ENCODE data around the gene TNNT1. TPM values are rescaled to one million over a fixed set of nuclear protein-coding genes. Genes with fewer than 3 reads are reported as not detected.
"Not testable (repeated sequence)": the region's sequence is repeated elsewhere in the genome, so short reads cannot be mapped to it uniquely, and the experiment has no call there.

Gene TNNT1
- total RNA-seq, 1 donor from 2014 or later: 1.9 TPM

DNA sequence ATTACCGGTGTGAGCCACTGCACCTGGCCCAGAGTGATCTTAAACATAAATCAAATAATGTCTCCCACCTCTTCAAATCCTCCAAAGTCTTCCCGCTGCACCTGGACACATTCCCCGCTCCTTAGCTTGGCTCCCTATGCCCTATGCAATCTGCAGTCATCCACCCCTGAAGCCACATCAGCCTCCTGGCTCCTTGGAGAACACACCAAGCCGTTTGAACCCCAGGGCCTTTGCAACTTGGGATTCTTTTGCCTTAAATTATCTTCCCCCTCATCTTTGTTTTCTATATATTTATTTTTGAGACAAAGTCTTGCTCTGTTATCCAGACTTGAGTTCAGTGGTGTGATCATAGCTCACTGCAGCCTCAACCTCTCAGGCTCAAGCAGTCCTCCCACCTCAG is 20.1 kb upstream of the TNNT1 start:
- DNase-seq (ENCODE audit: low read depth): no peak

DNA sequence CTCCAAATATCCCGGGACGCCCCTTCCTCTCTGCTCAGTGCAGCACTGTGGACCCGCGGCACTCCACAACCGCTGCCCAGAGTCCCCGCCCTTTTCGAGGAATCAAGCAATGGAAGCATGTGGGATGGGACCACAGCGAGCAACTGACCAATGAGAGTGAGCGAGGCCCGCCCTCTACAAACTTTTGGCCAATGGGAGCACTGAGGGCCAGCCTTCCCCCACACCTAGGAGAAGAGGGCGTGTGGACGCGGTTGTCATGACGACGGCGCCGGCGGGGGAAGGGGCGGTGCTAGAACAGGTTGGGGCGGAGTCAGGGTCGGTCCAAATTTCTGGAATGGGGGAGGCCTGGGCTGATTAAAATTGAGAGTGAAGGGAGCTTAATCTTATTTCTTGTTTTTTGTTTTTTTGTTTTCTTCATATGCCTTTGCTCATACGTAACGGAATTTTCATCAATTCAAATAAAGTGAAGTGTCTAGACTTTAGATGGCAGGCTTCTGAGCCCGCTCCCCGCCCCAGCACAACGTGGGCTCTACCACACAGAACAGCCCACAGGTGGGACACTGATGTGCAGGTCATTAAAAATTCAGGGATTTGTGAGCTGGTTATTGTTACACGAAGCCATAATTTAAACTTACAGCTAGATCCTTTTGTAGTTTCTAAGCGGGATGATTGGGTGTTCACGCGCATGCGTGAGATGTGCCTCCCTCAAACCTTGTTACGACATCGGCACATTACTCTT is 17.7 kb upstream of the TNNT1 start, which contains the start of gene DNAAF3:
Gene DNAAF3, minus strand, starts transcription at position 84 of the 739 bp plus-strand sequence. CDS start 200 bp downstream, outside the sequence.
- DNase-seq (ENCODE audit: low read depth): peak; percentile 95

DNA sequence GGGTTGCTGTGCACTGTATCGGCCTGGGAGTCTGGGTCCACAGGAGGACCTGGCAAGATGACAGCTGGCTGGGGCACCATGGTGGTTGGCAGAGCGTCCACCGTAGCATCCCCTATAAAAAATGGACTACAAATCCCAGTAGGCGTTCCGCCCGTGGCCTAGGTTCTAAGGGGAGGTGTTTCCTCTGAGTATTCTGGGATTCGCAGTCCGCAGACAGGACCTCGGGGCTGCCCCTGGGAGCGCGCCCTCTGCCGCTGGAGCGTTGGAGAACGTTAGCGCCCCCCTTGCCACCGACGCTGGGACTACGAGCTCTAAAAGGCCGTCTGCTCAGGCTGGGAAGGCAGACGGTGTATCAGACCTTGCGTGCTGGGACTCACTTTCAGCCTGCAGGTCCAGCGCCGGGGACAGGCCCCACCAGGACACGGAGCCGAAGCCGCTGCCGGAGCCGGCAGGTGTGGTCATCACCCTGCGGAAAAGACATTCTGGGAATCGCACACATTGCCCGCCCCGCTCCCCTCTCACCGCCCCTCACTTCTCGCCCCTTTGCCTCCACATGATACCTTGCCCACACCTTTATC is 17.0 kb upstream of the TNNT1 start:
- peak; percentile 74 for DNase-seq (ENCODE audit: low read depth)

DNA sequence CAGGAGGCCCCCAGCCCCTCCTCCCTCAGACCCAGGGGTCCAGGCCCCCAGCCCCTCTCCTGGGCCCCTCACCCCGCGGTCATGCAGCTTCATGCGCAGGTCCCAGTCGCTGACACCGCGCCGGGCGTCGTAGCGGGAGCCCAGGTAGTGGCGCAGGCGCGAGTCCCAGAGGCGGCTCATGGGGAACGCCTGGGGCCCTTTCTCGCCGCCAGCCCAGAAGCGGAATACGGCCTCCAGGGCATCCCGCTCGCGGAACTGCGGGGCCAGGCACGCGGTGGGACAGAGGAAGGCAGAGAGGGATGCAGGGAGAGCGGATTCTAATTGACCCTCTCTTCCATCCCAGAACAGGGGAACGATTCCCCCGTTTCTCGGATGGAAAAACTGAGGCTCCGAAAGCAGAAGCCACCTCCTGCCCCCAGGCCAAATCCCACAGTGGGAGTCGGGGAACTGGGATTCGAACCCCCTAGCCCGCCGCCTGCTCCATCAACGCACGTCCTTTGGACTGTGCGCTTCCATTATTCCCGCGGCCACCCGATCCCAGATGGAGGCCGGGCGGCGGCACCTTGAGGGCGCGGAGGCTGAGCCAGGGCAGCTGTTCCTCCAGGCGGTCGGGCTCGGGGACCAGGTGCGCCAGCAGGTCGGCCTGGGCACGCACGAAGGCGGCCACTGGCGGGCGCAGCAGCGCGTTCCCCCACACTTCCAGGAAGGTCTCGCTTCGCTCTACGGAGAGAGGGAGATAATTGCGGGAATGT is 12.7 kb upstream of the TNNT1 start:
- DNase-seq (ENCODE audit: low read depth): no peak

DNA sequence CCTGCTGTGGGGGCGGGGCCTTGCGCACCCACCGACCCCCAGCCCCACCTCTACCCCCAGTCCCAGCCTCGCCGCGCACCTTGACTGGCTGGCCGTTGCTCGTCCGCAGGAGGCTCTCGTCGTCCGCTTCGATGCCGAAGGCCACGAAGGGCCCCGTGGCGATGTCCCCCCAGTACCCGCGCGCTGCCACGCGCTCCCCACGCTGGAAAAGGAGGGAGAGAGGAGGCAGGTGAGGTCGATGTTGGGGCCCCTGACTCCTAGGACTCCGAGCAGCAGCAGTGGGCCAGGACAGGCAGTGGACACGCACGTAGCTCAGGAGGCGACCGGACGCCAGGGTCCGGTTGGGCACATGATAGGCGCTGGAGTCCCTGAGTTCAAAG is 12.0 kb upstream of the TNNT1 start:
- DNase-seq (ENCODE audit: low read depth): no peak

DNA sequence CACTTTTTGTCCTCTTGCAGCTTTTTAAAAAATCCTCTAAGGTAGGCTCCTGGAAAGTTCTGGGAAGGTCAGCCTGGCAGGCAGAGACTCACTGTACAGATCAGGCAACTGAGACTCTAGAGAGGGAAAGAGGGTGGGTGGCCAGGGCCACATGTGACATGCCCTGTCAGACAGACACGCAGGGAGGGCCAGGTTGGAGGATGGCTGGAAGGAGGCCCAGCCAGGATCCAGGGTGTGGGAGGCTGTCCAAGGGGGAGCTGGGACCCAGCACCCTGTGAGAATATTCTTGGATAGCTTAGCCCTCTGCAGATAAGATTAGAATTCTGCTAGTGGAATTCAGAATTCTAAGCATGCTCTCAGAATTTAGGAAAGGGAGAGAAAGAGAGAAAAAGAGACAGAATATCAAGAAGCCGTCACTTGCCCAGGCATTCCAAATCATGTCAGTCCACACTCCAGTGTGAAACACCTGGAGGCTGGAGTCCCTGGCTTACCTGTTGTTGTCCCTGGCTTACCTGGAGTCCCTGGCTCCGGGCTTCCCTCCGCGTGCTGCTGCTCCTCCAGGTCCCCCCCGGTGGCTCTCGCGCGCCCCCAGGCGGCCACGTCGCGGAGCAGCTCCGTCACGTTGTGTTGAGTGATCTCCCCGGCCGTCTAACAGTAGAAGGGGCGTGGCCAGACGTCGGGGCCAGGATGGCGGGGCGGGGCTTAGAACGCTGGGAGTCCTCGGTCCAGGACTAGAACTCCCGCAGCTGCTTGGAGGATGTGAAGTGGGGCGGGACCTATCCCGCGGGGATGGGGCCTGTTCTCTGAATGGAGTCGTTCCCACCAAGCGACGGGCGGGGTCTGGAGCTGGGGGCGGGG is 11.4 kb upstream of the TNNT1 start:
- peak; percentile 48 for DNase-seq (ENCODE audit: low read depth)

DNA sequence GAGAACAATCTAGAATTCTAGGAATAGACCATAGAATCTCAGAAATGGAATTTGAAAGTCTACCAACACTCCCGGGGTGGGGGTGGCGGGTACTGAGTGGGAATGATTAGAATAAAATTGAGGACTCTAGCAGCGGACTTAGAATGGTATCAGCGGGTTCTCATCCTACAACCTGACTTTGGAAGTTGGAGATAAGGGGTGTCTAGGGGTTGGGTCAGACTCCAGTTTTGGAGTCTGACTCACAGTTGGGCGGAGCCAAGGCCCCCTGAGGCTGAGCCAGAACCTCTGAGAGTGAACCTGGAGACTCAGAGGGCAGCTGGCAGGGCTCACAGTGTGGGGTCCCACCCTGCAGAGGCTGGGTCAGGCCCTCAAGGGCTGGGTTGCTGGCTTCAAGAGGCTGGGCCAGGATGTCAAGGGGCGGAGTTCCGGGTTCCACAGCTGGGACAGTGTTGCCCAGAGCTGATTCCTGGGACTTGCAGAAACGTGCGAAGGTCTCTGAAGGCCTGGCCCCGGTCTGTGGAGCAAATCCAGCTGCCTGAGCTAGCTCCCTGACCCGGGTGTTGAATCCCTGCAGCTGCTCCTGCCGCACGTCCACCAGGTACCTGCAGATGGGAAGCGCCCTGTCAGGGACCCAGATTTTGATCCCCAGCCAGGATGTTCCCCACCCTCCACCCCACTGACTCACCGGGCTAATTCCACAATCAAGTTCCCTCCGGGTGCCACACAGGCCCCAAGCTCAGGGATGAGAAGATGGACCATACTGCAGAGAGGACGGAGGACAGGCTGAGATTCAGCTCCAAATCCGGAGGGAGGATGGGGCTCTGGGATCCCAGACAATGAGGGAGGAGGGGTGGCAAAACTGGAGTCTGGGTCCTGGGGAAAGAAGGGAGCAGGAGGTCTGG is 10.1 kb upstream of the TNNT1 start:
- DNase-seq (ENCODE audit: low read depth): no peak

DNA sequence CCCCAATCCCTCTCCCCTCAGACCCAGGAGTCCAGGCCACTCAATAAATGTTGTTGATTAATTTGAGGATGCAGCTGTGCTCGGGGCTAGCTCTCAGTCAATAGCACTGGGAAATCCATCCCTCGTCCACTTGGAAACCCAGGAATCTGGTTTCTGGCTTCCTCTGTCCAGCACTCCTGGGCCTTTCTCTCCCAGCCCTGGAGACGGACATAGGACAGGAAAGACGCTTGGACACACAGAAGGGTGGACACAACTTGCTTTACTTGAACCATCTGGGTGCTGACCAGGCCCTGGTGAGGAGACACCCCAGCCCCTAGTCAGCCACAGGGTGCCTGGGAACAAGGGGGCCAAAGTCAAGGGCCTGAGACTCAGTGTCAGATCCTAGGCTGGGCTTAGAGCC is 9.4 kb upstream of the TNNT1 start:
- DNase-seq (ENCODE audit: low read depth): no peak

DNA sequence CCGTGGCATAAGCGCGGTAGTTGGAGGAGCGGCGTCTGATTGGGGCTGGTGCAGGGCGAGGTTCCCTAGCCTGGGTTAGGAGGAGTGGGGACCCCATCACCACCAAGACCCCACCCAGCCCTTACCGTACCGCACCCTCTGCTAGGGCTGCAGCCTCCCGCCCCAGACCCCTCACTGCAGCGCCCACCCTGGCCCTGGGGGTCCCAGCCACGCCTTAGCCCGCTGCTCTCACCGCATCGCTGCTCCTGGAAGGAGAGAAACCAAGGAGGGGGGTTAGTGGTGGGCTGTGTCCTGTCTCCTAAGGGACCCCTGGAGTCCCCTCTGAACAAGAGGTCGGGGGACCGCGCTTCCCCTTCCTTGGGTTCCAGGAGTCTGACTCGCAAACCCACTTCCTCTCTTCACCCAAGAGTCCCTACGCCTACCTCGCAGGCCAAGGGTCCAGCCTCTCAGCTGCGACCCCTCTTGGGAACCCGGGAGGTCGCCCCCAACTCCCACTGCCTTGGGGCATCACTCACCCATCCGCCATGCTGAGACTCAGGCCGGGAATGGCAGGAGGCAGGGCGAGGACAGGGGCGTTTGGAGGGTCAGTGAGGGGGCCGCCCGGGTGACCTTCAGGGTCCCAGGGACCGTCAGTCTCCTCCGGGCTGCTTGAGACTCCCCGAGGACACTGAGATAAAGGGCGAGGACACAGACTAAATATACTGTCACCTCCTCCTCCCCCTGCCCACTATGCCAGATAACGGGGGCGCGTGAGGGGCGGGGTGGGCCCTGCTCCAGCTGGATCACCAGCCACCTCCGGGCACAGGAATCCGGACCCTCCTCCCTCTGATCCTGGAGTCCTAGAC is 8.3 kb upstream of the TNNT1 start, which contains the start of gene TNNI3:
Gene TNNI3, minus strand, starts transcription at position 669 of the 845 bp plus-strand sequence. Its CDS starts 143 bp downstream, at position 526.
- DNase-seq (ENCODE audit: low read depth): no peak

DNA sequence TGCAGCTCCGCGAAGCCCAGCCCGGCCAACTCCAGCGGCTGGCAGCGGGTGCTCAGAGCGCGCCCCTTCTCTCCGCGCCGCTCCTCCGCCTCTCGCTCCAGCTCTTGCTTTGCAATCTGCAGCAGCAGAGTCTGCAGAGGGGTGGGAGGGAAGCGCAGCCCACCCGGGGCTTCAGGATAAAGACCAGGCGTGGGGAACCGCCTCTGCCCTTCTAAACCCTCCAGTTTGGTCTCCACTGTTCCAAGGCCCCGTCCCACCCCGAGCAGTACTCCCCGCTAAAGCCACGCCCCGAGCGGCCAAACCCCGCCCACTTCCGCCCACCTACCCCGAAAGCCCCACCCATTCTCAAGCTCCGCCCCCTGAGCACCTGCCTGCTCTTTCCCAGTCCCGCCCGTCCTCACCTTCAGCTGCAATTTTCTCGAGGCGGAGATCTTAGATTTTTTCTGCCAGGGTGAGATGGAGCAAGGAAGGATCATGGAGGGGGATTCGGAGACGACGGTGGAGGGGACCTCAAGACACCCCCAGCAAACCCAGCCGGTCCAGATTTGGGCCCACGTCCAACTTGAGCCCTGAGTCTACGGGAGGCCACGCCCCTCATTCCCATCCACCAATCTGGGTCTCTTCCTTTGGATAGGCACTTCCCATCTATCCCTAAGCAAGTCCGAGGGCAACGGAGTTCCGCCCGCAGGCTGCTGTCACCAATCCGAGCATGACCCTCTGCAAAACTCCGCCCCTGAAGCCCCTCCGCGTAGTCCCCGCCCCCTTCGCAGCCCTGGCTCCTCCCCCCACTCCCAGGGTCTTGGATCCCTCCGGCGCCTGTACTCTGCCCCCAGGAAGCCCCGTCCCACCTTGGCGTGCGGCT is 7.4 kb upstream of the TNNT1 start:
- peak; percentile 14 for DNase-seq (ENCODE audit: low read depth)

DNA sequence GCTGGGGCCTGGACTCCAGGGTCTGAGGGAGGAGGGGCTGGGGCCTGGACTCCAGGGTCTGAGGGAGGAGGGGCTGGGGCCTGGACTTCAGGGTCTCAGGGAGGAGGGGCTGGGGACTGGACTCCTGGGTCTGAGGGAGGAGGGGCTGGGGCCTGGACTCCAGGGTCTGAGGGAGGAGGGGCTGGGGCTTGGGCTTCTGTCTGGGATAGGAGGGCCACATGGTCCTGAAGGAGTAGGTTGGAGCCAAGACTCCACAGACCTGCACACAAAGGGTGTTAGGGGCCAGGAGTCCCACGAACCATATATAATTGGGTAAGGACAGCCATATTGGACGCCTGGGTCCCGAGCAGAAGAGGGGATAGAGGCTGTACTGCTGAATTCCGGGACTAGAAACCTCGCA is 6.8 kb upstream of the TNNT1 start:
- not testable (repeated sequence) for DNase-seq (ENCODE audit: low read depth)

DNA sequence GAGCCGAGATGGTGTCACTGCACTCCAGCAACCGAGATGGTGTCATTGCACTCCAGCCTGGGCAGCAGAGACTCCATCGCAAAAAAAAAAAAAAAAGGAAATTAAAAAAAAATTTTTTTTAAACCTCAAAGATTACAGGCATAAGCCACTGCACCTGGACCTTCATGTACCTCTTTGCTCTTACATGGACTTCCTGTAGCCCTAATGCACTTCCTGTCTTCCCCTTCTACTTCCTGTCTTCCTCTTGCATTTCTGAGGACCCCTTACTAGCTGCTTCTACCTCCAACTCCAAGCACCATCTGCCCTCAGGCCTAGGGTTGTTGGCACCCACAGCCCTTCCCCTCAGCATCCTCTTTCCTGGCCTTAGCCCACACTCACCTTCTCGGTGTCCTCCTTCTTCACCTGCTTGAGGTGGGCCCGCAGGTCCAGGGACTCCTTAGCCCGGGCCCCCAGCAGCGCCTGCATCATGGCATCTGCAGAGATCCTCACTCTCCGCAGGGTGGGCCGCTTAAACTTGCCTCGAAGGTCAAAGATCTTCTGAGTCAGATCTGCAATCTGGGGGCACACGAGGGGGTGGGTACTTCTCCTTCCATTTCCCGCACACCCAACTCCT is 4.8 kb upstream of the TNNT1 start:
- DNase-seq (ENCODE audit: low read depth): no peak

DNA sequence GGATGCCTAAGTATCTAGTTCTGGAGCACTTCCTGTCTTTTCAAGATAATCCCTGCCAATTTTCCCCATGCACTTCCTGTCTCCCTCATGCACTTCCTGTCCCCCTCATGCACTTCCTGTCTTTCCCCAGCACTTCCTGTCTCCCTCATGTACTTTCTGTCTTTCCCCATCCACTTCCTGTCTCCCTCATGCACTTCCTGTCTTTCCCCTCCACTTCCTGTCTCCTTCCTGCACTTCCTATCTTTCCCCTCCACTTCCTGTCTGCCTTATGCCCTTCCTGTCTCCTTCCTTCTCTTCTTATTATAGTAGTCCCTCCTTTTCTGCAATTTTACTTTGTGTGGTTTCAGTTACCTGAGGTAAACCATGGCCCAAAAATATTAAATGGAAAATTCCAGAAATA is 3.0 kb upstream of the TNNT1 start:
- no peak for DNase-seq (ENCODE audit: low read depth)

DNA sequence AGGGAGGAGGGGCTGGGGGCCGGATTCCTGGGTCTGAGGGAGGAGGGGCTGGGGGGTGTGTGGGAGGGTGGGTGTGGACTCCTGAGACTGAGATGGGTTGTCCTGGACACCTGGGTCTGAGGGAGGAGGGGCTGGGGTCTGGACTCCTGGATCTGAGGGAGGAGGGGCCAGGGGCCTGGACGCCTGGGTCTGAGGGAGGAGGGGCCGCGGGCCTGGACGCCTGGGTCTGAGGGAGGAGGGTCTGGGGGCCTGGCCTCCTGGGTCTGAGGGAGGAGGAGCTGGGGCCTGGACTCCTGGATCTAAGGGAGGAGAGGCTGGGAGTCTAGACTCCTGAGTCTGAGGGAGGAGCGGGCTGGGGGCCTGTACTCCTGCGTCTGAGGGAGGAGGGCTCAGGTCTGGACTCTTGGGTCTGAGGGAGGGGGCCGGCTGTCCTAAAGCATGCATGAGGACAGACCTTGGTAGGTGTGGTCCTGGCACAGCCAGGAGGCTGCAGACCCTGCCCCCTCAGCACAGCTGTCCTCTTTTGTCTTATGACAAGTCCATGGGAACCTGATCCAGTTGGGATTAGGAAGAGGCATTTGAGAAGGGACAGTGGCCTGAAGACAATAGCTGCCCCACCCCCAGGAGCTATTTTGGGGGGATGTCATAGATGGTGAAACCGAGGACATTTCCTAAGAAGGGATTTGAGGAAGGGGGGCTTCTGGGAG is 1.3 kb downstream of the TNNT1 start:
- no peak for DNase-seq (ENCODE audit: low read depth)

DNA sequence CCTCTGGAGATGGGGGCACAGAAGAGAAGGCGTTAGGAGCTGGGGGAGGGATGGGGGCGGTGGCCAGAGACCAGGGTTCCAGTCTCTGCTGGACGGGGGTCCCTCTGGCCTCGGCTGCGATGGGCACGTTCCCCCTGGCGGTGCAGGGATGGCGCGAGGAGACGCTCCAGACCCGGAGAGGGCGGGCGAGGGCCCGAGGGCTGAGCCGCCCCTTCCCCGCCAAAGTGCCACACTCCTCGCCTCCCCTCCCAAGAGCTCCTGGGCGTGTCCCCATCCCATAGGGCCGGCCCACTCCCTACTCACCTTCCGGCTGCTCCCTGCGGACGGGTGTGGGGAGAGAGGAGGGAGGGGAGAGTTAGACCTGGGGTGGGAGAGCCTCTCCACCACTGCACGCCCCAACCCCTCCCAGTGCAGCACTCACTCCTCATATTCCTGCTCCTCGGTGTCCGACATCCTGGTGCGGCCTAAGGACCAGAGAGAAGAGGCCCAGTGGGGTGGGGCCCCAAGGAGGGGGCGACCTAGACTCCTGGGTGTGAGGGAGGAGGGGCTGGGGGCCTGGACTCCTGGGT is 2.2 kb downstream of the TNNT1 start:
- no peak for DNase-seq (ENCODE audit: low read depth)

DNA sequence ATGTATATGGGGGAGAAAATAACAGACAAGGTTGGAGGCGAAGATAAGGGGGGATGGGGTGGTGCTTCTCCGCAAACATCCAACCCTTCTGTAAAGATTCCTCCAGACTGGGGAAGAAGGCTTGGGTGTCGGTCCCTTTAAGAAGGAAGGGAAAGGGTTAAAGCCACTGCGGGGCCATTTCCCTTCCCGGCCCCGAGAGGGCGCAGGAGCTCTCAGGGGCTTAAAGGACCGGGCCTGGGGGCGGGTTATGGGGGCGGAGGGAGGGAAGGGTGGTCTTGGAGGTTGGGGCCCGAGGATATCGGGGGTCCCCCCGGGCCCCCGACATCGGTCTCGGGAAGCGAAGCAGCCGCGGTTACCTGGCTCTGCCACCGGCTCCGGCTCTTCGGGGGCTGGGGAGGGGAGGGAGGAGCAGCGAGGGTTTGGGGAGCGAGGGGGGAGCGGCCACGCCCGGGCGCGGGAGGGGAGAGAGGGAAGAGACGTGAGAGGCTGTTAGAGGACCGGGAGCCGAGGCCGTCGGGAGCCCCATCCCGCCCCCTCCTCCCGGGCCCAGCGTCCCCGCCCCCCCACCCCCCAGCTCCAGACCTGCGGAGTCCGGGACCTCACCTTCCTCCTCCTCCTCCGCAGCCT is 2.8 kb downstream of the TNNT1 start:
- no peak for DNase-seq (ENCODE audit: low read depth)

DNA sequence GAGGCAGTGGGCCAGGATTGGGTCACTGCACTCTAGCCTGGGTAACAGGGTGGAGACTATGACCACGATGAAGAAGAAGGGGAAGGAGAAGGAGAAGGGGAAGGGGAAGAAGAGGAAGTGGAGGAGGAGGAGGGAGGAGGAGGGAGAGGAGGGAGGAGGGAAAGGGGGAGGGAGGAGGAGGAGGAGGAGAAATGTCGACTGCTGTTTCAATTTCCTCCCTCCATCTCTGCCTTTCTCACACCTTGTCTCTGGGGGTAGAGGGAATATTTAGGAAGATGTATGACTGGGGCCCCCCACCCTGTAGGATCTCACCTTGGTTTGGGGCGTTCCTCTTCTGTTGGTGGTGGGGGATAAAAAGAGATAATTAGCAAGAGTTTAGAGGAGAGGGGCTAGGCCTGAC is 3.8 kb downstream of the TNNT1 start:
- no peak for DNase-seq (ENCODE audit: low read depth)

Data from renal cortical epithelial cell (primary cell).